NCI-H1105 treated with DMSO at 0.1 percent for 48 hours (cell line): ENCODE data around the gene CDH10.

Experiments used
- DNase-seq: peaks from one replicate; lab custom pipeline; 2025; lab: John Stamatoyannopoulos, UW

The CDH10 gene

GRCh38 chr5:24487368-24488229 is 157.2 kb downstream of the CDH10 start:
- no peak for DNase-seq

GRCh38 chr5:24480952-24481351 is 163.8 kb downstream of the CDH10 start:
- DNase-seq, result no peak

- DNase-seq, result no peak
These were observed 166.8 kb downstream of the CDH10 start for GRCh38 chr5:24477958-24478357.

- DNase-seq, result no peak
These were observed 169.7 kb downstream of the CDH10 start for GRCh38 chr5:24475101-24475500.

GRCh38 chr5:24474685-24475084 is 170.1 kb downstream of the CDH10 start:
- no peak for DNase-seq

GRCh38 chr5:24472518-24472917 is 172.3 kb downstream of the CDH10 start:
- DNase-seq, result no peak

GRCh38 chr5:24444414-24444813 is 200.4 kb downstream of the CDH10 start:
- peak; percentile 60 for DNase-seq

GRCh38 chr5:24439465-24439864 is 205.3 kb downstream of the CDH10 start:
- DNase-seq, result no peak
